HG03439 (cell line): ENCODE results near the gene UQCC2.

Experiments
- ATAC-seq: cut with Tn5 transposase; IDR thresholded peaks from one replicate; pipeline ENCODE4 v1.9.1; 2021; ENCODE audit warnings: mild to moderate bottlenecking, moderate library complexity; ENCODE audit not compliant: unreplicated experiment

UQCC2 gene

DNA sequence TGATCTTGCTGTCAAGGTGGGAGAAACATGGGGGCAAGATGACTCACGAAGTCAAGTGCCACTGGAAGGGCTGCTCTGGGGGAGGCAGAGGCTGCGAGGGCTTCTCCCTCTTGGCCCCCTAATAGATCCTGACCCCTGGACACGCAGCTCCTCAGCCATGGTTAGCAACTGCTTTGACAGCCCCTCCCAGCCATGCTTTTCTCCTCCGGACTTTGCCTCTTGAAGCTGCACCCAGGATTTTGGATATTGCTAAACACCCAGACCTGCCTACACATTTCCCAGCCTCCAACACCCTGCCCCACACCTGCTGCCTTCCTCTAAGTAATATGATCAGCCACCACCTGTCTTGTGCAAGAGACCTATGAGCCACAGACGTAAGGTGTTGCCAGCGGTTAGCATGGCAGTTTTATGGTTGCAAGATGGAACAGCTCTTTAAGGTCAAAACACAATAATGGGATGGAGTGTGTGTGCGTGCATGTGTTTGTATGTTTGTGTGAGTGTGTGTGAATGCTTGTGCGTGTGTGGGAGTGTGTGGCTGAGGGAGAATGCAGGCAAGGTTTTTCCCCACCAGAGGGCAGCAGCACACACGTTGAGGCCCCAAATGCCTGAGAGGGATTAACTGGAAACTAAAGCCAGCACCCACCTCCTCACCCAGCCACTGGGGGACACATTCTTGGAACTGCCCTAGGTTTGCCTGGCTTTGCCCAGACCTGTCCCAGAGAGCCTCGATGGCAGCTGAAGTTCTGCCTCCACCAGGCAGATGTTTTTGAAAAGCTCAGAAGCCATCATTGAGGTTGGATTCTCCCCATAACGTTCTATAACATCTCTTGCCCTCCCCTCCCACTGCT, 32.7 kb upstream of the UQCC2 start:
- no peak for ATAC-seq

DNA sequence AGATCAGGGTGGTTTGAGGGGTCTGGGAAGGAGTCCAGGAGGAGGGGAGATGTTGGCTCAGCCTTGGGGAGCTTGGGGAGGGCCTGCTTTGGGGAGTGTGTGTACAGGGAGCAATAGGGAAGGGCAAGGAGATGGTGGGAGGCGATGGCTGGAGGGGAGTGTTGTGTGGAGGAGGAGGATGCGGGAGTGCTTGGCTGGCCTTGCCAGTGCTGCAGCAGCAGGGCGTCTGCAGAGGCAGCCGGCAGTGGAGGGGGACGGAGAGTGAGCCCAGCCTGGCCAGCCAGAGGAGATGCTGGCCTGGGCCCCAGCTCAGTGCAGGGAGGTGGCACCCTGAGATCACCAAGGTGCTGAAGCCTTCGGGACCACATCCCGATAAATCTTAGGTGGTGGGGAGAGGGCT, 31.3 kb upstream of the UQCC2 start:
- ATAC-seq: no peak

DNA sequence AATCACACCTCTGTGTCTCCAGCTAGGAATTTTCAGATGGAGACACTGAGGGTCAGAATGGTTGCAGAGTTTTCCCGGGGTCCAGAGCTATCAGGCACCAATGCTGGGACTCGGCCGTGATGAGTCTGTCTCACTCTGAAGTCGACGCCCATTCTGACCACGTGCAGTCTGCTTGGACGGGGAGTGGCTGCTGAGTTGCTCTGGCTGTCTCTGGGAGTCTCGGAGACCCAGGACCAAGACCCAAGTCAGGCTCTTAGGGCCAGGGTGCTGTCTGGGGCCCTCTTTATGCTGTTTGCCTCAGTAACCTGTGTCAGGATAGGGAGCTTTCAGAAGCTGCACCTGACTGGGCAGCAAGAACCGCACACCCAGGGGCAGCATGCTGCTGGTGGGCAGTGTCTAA, 30.6 kb upstream of the UQCC2 start:
- no peak for ATAC-seq

DNA sequence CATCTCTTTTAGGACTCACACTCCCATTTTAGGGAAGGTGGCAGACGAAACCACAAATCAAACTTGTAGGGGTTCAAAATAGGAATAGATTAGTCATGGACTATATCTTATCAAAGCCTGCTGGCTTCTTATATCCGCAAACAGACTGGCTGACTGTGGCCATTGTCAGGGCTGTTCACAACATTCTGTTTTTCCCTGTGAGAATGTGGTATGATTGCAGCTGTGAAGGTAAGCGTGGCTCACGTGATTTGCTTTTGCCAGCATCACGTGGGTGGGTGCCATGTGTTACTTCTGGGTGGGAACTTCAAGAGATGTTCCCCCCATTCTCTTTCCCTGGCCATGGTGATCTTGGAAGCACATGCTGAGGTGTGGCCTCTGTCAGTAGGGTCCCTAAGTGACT, 29.3 kb upstream of the UQCC2 start:
- no peak for ATAC-seq

DNA sequence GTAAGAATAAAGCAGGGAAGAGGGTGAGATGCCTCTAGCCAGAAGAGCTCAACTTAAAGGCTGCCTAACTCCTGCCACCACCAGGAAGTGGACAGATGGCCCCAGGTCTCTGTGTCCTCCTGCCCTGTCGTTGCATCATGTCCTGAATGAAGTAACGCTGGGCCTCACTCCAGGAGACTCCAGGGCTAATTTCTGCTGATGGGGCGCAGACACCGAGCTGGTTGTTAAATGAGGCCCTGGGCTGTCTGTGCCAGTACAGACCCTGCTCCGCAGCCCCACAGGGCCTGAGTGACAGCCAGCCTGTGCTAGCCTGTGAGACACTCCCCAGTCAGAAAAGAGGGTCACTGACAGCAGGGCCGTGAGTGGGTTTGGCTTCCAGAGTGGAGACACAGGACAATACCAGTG, 28.7 kb upstream of the UQCC2 start:
- ATAC-seq: no peak

DNA sequence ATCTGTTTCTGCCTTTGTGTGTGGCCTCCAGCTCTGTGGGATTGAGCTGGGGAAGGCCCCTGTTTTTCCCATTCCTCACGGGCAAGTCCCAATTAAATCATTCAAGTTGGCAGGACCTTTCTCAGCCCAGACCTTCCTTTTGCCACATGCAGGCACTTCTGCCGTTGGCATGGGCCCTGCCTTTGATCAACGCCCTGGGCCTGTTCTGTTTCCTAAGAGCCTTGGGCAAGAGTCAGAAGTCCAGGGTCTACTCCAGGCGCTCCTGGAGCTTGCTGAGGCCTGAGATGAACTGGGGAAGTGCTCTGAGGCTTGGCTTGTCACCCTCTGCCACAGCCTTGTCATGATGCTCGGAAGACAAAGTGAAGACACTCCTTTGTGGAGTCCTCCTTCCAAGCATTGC, 28.1 kb upstream of the UQCC2 start:
- no peak for ATAC-seq

DNA sequence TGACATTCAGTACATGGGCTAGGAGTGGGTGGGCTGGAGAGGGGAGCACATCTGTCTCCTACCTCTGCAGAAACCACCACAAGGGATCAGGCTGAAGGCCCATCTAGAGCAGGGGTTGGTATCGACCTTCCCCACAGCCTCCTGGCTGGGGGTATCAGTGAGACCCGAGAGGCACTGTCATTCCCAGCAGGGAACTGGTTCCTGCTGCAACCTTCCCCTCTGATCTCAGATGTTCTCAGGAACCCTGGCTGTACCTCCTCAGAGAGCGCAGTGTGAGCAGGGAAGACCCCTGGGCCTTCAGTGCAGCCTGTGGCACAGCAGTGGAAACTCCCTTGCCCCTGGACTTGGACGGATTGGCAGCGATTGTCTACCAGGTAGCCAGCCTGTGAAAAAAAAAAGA, 27.4 kb upstream of the UQCC2 start:
- ATAC-seq: no peak

DNA sequence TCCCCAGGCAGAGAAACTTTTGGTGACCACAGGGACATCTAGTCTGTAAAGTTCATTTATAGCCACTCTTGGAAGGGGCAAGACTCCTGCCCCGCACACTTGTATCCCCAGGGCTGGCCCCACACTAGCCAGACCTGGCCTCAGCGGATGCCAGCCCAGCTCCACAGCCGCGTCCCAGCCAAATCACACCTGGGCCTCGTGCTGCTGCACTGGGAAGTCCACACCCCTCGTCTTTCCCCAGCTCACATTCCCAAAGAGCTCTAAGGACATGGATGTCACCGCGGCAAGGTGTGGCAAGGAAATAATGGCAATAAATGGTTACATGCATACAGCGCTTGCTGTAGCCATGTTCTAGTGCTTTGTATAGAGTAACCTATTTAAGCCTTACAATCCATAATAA, 26.7 kb upstream of the UQCC2 start:
- ATAC-seq: no peak

DNA sequence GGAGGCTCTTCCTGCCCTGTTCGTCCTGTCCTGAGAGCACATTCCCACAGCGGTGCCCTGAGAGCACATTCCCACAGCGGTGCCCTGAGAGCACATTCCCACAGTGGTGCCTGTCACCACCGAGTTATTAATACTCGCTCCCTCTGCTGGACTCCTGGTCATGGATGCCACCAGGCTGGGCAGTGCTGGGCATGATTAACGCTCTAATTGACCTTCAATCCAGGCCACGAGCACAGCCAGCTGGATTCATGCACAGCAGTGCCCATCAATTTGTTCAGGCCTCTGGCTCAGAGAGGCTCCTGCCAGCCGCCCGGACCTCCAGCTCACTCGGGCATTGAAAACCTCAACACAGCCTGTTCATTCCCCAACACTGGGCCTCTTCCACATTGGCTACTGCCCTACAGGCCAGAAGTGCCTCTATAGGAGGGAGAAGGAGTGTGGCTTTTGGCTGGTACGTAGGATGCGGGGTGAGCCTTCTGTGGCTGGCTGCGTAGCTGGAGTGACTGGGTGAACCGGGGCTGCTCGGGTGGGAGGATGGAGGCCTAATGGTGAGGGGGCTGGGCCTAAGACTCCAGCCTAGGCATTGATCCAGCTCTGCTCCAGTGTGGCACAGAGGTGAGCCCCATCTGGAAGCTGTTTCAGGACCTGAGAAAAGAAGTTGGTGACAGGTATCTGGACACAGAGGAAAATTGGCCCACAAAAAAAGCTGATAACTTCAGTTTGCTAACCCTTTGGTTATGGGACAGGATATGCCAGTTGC, 25.9 kb upstream of the UQCC2 start:
- no peak for ATAC-seq

DNA sequence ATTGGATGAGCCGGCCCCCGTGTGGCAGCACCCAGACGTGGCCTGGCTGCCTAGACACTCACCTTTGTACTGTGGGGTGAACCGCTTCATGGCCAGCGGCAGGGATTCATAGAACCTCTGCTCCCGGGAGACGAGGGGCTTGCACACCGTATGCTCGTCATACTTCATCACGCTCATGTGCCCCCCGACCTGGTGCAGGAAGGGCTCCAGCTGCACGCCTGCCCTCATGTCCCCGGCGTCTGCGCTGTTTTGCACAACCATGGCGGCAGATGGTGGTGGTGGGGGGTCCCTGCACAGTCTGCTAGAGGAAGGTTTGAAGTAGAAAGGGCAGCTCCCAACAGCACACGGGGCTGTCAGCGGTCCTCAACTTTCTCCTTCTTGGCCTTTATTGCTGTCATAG, 23.7 kb upstream of the UQCC2 start:
- no peak for ATAC-seq

DNA sequence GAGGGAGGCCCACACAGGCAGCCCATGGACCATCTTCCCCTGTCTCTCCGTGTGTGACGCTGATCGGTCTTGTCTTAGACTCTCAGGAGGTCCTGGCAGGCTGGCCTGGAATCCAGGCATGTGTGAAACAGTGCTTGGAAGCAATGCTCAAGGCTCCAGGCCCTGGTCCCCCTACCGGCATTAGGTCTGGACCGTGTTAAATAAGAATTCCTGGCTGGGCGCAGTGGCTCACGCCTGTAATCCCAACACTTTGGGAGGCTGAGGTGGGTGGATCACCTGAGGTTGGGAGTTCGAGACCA, 22.2 kb upstream of the UQCC2 start:
- ATAC-seq: no peak

DNA sequence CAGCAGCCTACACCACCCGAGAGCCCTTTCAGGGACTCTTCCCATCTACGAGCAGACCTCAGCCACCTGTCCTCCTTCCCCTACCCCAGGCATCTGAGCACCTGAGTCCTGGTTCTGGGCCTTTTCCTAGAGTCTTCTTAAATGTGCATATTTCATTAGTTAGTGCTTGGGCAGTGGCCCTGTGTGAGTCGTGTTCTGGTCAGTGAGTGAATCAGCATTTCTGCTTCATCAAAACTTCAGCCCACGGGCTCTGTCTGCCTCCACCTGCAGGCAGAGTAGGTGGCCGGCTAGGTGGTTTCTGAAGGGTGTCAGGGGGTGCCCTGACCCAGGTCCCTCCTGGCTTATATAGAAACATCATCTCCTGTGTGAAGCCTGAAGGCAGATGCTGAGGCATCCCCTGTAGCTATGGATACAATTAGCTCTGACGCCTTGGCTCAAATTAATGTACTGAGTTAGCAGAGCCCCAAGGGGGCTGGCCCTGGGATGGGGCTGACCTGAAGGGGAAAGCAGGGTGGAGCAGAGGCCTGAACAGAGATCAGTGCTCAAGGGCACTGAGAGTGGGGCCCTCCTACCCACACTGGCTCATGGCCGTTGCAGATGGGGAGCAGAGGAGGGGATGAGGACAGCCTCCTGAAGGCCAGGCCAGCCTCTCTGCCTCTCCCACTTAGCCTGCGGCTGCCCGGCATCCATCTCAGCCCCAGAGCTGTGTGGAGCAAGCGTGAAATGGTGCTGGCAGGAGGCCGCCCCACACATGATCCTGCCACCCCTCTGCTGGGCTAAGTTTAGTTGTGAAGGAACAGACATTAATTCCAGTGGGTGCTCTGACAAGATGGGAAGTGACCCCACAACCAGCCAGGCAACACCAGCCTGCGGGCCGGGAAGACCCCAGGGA, 21.6 kb upstream of the UQCC2 start:
- no peak for ATAC-seq

DNA sequence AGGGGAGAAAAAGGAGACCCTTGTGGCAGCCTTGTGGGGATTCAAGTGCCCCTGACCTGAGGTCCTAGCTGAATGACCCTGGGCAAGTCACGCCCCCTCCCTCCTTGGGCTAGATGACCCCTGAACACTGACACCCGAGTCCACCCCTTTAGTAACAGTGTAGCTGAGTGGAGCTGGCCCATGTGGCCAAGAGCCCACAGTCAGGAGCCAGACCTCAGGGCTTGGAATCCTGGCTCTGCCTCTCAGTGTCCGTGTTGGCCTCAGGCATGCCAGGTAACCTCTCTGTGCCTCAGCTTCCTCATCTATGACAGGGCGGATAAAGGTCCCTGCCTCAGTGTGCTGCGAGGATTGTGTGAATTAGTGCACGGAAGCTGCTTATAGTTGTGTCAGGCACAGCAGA, 20.9 kb upstream of the UQCC2 start:
- ATAC-seq: no peak

DNA sequence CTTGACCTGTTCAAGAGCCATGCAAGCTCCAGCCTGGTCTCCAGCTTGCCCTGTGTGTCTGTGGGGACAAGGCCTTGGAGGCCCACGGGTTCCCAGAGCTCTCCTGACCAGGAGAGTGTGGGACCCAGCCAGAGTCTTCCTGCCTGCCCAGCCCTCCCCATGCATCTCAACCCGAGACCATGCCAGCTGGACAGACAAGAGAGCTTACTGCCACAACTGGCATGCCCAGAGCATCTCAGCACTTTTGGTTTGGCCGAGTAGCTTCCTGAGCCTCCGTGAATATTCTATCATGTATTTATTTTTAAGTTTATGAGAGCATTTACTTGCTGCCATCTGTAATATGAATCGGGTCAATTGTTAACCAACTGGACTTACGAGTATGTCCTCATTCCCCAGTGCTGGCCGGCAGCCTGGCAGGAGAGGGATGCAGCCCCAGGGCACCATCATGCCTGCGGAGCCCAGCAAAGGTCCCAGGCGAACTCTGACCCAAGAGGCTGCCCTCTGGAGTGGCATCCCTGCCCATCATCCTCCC, 20.3 kb upstream of the UQCC2 start:
- no peak for ATAC-seq

DNA sequence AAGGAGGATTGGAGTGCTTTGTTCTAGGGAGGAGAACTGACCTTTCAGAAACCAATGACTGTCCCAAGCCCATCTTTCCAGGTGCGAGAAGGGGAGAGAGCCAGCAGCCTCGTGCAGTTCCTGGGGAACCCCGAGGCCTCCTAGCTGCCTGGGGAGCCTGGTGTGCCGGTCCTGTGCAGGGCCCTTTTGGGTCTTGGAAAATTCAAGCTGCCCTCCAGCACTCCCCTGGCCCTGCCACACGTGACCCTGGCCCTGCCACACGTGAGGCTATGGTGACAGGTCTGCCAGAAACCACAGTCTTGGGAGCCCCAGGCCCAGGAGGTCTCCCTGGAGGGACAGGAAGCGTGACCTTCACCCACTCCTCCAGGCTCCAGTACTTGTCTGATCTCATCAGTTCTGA, 19.5 kb upstream of the UQCC2 start:
- no peak for ATAC-seq

DNA sequence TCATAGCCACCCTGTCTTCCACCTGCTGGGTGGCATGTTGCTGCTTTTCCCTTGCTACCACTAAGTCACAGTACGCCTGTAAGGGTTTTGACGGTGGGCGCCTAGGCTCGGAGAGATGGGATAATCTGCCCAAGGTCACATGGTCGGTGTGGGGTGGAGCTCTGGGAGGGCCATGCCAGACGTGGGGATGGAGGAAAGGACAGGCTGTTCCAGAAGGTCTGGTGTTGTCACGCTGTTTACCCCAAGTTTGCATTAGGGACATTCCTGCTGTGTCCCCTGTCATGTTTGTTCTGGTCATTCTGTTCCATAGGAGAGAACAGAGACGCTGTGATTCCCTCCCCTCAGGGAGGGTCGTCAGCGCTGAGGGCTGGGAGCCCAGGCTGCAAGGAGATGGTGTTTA, 19.1 kb upstream of the UQCC2 start:
- ATAC-seq: no peak

DNA sequence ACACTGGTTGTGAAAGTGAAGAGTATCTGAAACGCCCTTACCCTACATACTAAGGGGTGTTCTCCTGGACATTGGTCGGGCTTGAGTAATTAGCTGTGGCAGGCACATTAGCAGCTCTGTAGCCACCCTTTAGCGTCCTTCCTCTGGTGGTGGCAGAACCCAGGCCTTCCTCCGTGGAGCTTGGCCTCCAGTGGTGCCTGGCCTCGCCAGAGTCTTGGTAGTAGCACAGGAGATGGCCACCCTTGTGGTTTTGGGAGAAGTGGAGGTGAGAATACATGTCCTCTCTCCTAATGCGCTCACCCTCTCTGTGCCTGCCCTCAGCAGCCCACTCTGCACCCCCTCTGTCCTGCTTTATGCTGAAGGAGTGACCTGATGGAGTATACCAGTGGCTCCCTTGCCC, 17.6 kb upstream of the UQCC2 start:
- no peak for ATAC-seq

DNA sequence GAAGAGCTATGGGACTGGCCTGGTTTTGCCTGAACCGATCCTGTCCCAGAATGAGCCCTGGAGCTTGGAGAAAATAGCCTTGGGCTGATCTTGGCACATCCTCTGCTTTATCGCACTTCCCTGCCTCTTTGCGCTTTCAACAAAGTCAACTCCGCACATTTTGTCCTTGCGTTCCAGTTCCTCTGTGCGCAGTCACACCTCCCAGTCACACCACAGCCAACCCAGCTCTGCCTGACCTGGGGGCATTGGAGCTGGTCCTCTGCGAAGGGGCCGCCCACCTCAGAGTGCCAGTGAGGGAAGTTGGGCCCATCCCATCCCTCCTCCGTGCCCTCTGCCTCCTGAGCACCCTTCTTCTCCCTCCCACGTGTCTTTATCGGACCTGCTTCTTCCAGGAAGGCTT, 16.9 kb upstream of the UQCC2 start:
- no peak for ATAC-seq

DNA sequence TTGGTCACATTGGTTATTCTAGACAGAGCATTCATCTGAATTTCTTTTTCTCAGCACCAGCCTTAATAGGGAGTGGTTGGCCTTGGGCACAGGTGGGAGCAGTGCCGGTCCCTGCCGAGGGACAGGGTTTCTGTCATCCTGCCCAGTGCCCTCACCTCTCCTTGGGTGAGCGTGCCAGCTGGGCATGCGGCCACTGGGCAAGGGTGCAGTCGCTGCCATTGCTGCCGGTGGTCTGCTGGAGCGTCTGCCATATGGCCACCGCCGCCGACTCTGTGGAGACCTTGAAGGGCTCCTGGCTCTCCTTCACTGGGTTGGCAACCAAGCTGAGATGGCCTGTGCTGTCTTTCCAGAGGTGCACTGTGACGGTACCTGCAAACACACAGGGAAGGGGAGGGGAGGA, 16.4 kb upstream of the UQCC2 start:
- no peak for ATAC-seq

DNA sequence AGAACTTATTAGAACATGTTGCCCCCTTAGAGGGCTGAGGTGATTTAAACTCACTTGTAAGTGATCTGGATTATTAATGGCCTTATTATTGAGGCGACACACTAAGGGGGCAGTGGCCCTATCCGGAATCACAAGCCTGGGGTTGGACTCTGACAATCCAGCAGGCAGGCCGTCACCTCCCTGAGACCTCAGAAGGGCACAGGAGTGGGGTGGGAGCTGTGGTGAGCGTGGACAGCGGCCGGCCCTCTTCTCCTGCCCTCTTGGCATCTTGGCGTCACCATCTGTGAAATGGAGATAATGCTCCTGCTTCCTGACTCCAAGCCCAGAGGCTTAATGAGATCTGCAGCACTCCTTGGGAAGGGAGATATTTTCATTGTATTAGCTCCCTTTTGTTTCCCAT, 15.6 kb upstream of the UQCC2 start:
- ATAC-seq: no peak

DNA sequence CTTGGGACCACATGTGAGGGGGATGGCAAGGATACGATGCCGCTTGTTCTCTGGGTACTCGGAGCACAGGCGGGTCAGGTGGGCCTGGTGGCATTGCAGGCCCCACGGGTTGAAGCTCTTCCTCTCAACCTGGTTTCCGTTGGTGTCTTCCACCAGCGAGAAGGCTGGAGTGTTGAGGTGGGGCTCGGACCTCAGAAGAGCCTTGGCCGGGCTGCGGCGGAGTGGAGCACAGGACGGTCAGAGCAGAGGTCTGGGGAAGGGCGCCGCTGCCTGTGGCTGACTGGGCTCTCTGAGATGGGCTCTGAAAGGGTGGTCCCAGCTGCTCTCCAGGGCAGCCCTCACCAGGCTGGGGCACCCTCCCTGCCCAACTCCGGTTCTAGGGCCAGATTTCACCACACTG, 15.2 kb upstream of the UQCC2 start:
- no peak for ATAC-seq
